GM19438 (cell line): Measurements from ENCODE around the gene SNCG.

Experiments
- ATAC-seq: cut with Tn5 transposase; IDR thresholded peaks from one replicate; pipeline ENCODE4 v1.9.1; 2021; ENCODE audit warnings: low read depth; ENCODE audit not compliant: unreplicated experiment

The SNCG gene

DNA sequence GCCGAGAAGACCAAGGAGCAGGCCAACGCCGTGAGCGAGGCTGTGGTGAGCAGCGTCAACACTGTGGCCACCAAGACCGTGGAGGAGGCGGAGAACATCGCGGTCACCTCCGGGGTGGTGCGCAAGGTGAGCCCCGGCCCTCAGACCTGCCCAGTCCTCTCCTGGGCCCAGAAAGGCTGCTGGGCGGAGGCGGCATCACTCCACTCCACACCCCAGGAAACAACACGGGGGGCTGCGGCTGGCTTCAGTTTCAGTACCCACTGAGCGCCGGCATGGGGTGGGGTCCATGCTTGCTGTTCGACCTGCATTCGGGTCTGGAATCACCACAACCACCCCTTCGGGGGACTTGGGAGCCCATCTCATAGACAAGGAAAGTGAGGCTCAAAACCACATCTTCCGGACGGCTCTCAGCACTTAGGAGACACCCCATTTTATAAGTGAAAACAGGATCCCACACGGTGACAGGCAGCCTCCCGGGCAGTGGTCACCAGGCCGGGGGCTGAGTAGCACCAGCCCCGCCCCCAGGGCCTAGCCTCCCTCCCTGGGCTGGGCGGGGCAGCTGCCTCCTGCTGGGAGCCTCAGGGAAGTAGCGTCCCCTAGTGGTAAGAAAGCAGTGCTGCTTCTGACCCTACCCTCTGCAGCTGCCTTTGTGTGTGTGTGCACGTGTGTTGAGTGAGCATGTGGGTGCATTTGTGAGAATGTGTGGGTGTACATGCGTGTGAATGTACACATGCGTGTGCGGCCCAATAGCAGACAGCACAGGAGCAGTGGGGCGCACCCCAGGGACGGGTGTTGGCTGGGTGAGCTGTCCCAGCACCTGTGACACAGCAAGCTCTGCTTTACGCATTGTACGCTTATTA is 1.8 kb downstream of the SNCG start:
- ATAC-seq, result peak; percentile 70

DNA sequence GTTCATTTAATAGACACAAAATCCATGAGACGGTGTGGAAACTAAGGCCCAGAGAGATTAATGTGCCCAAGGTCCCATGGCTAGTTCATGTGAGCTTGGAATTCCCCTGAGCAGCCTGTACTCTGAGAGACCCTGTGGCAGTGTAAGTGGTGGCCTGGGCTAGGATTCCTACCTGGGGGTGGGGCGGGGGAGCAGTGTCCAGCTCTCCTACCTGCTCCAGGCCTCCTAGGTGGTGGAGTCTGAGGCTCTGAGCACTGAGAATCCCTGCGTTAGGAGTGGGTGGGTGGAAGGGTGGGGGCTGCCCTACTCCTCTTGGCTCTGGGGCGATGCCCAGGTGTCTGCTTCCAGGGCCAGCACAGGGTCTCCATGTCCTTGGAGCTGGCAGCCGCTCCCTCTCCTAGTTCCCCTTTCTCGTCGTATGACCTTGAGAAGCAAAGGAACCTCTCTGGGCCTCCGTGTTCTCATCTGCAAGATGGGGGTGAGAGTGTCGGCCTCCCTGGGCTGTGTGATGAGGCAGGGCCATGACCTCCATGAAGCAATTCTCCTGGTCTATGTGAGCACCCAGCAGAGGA is 2.5 kb downstream of the SNCG start:
- no peak for ATAC-seq

DNA sequence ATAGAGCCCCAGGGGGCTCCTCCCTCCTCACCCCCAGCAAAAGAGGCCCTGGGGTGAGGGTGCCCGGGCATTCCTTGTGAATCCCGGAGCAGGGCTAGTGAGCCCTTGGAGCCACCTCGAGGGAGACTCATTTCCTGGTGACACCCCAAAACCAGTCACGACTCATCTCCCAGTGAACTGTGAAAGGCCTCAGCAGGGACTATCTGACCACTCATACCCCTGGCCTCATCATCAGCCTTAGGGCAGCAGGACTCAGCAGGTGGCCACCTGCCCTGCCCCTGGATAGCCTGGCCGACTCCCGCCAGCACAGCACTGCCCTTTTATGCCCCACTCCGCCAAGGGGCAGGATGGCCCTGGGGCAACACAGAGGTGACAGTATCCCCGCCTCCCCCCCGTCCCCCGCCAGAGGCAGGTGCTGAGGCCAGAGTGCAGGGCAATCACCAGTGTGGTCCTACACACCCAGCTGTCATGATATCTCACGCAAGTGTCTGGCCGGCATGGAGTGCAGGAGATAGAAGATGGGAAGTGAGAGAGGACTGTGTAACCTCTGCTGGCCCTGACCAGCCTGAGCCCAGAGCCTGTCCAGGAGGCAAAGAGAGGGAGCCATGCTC is 3.2 kb downstream of the SNCG start:
- no peak for ATAC-seq

DNA sequence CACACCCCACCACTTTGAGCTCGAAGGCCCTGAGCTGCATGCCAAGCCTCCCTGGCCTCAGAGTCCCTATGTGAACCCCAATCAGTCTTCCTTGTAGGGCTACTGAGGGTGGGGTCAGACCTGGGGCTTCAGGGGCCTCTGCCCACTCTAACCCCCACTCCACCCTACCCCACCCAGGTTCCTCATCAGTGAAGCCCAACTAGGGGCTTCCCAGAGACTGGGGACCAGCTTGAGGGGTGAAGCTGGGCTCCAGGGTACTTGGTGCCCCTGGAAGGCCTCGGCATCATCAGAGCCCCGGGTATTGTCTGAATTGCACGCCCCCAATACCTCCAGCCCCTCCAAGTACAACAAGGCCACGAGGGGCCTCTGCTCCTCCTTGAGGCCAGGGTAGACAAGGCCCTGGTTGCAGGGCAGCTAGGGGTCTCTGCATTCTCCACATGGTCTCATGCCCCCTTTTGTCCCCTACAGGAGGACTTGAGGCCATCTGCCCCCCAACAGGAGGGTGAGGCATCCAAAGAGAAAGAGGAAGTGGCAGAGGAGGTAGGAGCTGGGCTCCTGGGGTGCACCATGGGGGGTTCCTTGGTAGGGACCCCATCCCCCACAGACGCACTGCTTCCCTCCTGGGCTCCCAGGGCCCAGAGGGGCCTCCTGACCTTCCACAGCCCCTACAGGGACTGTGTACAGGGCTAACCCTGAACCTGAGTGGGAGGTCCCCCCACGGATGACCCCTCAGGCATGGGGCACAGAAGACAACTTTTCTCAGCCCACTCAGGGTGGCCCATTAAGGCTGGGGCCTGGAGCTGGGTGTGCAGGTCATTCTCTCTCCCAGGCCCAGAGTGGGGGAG is 4.0 kb downstream of the SNCG start:
- ATAC-seq, result no peak

DNA sequence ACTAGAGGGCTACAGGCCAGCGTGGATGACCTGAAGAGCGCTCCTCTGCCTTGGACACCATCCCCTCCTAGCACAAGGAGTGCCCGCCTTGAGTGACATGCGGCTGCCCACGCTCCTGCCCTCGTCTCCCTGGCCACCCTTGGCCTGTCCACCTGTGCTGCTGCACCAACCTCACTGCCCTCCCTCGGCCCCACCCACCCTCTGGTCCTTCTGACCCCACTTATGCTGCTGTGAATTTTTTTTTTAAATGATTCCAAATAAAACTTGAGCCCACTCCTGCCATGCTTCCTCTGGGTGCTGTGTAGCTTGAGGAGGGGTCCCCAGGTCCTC is 4.5 kb downstream of the SNCG start:
- no peak for ATAC-seq

DNA sequence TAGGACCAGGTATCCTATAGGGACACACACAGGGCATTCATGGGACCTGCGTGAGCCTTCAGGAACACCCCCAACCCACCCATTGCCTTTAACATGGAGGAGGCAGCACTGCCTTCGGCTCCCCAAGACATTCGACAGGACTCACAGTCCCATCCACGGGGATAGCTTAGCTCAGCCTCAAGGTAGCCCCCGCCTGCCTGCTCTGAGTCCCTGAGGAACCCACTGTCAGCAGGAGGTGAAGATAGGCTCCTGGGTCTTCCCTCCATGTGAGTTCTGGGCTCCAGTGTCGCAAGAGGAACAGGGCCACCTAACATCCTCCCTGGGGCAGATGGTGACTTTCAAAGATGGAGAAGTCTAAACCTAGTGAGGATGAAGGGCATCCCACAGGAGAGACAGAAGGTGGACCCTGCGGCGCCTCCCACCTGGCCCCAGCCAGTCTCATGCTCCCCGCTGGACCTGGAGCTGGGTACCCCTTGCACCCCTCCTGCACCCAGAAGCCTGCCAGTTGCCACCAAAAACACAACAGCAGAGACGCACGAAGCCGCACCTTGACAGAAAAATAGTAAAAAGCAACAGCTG is 5.0 kb downstream of the SNCG start:
- no peak for ATAC-seq

DNA sequence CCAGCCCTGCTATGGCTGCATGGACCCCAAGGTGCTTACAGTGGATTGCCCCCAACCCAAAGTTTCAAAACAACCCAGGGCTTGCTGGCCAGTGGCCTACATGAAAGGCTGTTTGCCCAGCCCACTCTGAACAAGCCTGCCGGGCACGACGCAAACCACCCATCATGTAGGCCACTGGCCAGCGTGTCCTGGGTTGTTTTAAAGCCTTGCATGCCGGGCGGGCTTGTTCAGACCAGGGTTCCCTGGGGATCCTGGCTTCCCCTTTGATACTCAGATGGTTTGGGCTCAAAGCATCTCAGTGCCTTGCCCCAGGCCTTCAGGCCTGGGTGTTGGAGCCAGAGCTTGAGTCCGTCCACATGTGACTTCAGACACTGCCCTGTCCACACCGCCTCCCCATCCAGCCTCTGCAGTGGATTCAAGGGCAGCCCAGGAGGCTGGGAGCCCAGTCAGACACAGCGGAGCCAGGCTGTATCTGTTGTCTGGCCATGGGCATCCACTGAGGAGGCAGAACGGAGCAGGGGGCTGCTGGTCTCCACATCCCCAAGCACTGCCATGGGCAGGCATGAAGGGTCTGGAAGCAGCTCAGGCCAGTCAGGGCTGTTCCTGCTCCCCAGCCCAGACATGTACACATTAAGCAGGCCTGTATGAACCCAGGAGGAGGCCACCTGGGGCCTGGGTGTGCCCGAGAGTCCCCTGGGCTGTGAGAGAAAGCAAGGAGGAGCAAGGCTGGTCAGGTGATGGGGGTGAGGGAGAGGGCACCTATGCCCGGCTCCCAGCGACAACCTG is 5.9 kb downstream of the SNCG start:
- no peak for ATAC-seq

DNA sequence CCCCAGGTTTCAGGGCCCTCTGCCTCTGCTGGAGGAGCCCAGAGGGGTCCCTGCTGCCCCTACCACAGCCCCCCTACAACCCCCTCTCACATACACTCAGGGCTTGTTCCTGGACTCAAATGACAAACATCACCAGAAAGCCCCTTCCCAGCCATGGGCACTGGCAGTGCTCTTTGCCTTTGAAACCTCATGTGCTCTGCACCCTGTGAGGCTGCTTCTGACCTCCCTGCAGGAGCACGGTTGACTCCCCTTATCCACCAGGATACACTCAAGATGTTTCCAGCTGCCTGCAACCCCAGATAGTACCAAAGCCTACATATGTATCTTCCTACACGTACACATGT is 6.4 kb downstream of the SNCG start:
- ATAC-seq, result no peak

DNA sequence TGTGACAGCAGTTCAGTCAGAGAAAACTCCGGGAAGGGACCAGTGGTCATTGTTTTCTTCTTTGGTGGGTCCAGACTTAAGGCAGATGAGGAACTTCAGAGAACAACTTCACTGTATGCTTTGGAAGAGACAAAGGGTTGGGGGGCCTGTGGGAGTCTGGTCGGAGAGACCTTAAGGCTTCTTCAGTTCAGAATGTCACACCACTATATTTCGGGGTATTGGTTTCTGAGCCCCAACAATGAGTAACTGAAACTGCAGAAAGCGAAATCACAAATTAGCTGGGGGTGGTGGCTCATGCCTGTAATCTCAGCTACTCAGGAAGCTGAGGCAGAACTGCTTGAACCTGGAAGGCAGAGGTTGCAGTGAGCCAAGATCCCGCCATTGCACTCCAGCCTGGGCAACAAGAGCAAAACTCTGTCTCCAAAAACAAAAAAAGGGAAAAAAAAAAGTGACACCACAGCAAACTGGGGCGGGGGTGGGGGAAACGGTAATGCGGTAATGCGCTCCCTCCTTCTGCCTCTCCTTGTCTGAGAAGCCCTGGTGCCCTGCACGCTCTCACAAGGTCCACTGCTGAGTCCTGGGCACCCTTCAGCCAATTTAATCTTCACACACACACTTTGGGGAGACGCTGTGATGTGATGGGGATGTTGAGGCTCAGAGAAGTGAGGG is 7.7 kb downstream of the SNCG start:
- ATAC-seq, result peak; percentile 42

DNA sequence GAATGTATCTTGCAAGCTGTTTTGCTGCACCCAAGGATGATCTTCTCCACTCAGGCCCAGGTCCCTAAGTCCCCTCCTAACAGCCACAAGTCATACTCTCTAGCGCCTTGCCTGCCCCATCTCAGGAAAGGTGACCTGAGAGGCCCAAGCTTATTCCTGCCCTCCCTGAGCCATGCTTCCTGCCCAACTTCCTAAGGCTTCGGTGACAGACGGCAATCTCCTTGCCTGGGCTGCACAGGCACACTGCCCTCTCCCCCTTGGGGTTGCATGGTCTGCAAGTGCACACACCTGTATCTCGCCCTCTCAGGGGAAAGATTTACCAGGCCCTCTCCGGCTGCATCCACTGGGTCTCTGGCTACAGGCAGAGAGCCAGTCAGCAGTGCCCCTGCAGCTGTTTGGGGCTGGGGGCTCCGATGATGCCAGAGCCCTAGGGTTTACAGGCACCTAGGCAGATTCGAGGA is 9.1 kb downstream of the SNCG start:
- no peak for ATAC-seq

DNA sequence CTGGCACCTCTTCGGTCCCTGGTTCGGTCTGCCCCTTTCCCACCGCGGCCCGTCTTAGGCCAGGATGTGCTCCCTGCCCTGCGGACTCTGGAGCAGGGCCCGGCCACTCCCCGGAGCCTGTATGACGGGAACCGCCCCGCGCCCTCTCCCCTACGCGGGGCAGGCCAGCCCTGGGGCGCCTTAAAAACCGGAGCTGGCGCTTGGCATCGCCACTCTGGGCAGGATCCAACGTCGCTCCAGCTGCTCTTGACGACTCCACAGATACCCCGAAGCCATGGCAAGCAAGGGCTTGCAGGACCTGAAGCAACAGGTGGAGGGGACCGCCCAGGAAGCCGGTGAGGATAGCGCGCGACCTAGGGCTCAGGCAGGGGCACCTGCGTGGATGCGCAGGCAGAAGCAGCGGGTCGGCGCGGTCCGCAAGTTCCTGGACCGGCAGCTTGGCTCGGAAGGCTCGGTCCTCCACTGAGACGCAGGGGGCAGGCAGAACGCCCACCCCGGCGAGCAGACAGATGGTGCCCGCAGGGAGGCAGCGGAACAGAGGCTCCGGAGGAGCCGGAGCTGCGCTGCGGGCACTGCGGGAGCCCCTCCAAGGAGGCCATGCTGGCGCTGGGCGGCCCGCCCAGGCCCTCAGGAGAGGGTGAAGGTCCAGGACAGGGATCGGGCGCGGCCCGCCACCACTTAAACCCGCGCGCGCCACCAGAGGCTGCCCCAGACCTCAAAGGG is 10.0 kb downstream of the SNCG start, which contains the start of gene ADIRF:
Gene ADIRF, plus strand, starts transcription at position 212 of the 723 bp plus-strand sequence. Its CDS starts 63 bp downstream, at position 275.
- ATAC-seq, result no peak

DNA sequence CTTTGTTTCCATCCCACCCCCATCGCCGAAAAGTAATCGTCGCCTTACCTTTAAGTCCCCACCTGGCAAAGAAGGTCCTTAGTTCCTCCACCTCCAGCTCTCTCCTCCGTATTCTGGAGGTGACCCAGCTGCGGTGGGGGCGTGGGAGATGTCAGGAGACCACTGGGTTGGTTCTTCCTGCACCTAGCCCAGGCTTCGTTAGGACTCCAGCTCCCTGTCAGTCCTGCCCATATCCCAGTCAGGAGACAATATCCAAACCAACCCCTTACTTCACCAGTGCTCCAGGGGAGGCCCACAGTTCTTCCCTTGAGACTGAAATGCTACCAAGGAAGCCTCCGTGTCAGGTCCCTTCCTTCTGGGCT is 10.6 kb downstream of the SNCG start:
- ATAC-seq, result no peak

DNA sequence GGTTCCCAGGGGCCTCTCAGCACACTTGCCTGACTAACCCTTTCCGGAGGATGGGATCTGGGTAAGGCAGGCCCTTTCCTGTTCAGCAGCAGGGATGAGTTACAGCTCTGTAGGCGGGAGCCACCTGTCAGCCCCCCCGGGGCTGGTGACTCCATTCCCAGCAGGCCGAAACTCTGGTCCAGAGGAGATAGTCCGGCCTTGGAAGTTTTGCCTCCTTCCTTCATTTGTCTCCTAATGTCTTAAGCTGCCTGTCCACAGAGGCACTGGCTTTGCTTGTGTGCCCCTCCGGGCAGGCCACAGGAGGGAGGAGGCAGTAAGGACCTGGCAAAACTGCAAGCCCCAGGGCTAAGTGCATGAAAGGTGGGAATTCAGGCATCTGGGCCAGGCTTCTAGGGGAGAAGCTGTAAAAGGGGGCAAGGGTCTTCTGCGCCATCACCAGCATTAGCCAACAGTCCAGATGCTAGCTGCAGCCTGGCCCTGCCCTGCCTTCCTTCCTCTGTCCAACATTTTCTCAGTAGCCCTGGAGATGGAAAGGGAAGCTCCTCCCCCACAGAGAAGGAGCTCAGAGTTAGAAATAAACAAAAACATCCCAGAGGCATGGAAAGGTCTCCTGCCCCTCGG is 11.1 kb downstream of the SNCG start:
- no peak for ATAC-seq

DNA sequence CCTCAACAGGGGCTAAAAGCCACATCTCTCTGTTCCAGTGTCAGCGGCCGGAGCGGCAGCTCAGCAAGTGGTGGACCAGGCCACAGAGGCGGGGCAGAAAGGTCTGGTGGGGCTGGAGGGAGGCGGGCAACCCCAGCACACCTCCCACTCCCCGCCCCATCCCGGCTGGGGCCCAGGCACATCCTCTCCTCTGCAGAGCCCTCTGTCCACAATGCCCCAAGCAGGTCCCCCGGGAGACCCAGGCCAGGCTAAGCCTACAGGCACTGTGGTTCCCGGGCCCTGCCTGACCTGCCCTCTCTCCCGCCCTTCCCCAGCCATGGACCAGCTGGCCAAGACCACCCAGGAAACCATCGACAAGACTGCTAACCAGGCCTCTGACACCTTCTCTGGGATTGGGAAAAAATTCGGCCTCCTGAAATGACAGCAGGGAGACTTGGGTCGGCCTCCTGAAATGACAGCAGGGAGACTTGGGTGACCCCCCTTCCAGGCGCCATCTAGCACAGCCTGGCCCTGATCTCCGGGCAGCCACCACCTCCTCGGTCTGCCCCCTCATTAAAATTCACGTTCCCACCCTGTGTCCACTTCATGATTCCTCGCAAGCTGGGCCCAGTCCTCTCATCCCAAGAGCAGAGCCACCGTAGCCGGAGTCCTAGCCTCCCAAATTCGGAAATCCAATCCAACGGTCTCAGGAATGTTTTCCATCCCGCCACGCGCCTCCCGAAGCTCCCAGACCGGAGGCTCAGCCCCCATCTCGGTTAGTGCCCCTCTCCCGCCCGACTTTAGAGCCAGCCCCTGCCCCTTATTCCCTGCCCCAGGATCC is 12.0 kb downstream of the SNCG start:
- ATAC-seq, result no peak

DNA sequence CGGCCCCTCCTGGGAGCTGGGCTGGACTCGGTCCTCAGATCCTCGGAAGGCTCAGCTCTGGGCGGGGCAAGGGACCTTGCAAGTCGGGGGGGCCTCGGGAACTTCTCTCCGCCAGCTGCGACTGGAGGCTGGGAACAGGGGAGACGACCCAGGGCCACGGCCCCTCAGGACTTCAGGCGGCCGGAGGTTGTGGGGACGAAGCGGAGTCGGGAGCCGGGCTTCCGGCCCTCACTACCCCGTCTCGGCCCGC is 12.5 kb downstream of the SNCG start:
- ATAC-seq, result no peak

DNA sequence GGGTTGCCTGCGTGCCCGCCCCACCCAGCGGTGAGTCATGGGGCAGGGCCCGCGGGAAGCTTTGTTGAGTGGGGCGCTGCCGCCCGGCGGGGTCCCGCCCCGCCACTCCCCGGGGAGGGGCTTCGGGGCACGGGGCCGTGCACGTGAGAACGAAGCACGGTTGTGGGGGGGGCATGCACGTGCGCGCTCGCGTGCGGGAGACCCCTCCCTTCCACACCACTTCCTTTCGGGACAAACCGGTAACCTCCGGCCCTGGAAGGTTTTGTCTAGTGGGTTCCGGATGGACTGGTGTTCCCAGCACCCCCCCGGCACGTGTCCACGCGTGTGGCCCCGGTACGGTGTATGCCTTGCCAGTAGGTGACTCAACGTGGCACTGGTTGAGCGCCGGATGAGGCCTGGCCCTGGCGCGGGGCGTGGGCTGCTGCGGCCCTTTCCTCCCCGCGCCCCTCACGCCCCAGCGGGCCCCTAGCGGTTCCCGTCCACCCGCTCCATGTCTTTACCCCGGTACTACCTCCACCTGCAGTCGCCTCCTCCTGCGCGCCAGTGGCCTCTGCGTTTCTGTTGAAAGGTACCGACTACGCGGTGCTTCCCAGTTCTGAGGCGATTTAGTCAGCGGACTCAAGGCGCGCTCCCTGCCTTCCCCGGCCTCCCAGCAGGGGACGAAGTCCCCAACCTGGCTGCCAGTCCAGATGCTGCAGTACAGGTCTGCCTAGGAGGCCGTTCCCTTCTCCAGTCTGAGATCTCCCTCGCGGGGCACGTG is 13.0 kb downstream of the SNCG start:
- ATAC-seq, result peak; percentile 53
